IMR-90 (cell line): ENCODE data around the gene BCL2L2. TPM values are rescaled to one million over a fixed set of nuclear protein-coding genes. Genes with fewer than 3 reads are reported as not detected.

Source experiments
- ATAC-seq: fragments of 200-7000 bp; cut with Tn5 transposase; 2 replicates; pipeline ENCODE4 v1.9.1; 2020; ENCODE audit warnings: low read depth, mild to moderate bottlenecking, moderate library complexity
- BruUV-seq: library from RNA; stranded (reverse); fragments of 400-500 nt; replicated peaks from 2 replicates; lab custom pipeline; 2021; lab: Mats Ljungman, UMichigan
- CTCF ChIA-PET: fragments of 300-600 bp; formaldehyde crosslinking; extraction: SDS; loops from one replicate; lab custom pipeline; 2021; ENCODE audit warnings: antibody characterized with exemption; lab: Yijun Ruan, JAX
- POLR2A ChIA-PET: fragments of 300-600 bp; sonication (Branson Sonifier 250); formaldehyde crosslinking; loops from one replicate; lab custom pipeline; 2022; ENCODE audit warnings: antibody characterized with exemption; ENCODE audit not compliant: unreplicated experiment; lab: Charles Lee
- DNase-seq: peaks from one replicate; pipeline ENCODE4 v3.0.0; 2013
- H2AFZ ChIP-seq: replicated peaks from 2 replicates; pipeline ENCODE3; 2013; ENCODE audit warnings: low read length, mild to moderate bottlenecking; ENCODE audit not compliant: poor library complexity
- H2AK5ac ChIP-seq: 2 replicates; pipeline ENCODE4 v1.6.1; 2013; ENCODE audit warnings: low read depth, low read length, inconsistent platforms
- H2AK9ac ChIP-seq: replicated peaks from 2 replicates; pipeline ENCODE3; 2013; ENCODE audit warnings: mild to moderate bottlenecking, low read depth, low read length, moderate library complexity; ENCODE audit not compliant: poor library complexity
- H2BK120ac ChIP-seq: 2 replicates; pipeline ENCODE4 v1.6.1; 2013; ENCODE audit warnings: low read depth, low read length, inconsistent platforms
- H2BK15ac ChIP-seq: 3 replicates; pipeline ENCODE4 v1.6.1; 2013; ENCODE audit warnings: low read depth, low read length, inconsistent platforms
- H2BK20ac ChIP-seq: 2 replicates; pipeline ENCODE4 v1.6.1; 2013; ENCODE audit warnings: low read depth, mild to moderate bottlenecking, inconsistent platforms, low read length, moderate library complexity
- H2BK5ac ChIP-seq: 2 replicates; pipeline ENCODE4 v1.6.1; 2013; ENCODE audit warnings: mild to moderate bottlenecking, low read depth, low read length, inconsistent platforms; ENCODE audit not compliant: poor library complexity, severe bottlenecking
- H3K14ac ChIP-seq: replicated peaks from 2 replicates; pipeline ENCODE4 v1.6.1; 2013; ENCODE audit warnings: low read depth, low read length, inconsistent platforms
- H3K18ac ChIP-seq: 2 replicates; pipeline ENCODE4 v1.6.1; 2013; ENCODE audit warnings: low read depth, low read length, control low read depth
- H3K23ac ChIP-seq: 2 replicates; pipeline ENCODE4 v1.6.1; 2013; ENCODE audit warnings: low read depth, low read length, inconsistent platforms
- H3K27ac ChIP-seq: 2 replicates; pipeline ENCODE4 v1.5.1; 2013; ENCODE audit warnings: mild to moderate bottlenecking, control low read depth, low read length; ENCODE audit not compliant: insufficient read depth
- H3K27me3 ChIP-seq: 2 replicates; pipeline ENCODE4 v1.6.1; 2013; ENCODE audit warnings: low read length; ENCODE audit not compliant: control insufficient read depth, insufficient read depth
- H3K36me3 ChIP-seq: 2 replicates; pipeline ENCODE4 v1.6.1; 2013; ENCODE audit warnings: low read length, mixed read lengths; ENCODE audit not compliant: control insufficient read depth, insufficient read depth
- H3K4ac ChIP-seq: 2 replicates; pipeline ENCODE4 v1.6.1; 2013; ENCODE audit warnings: low read depth, low read length, inconsistent platforms
- H3K4me1 ChIP-seq: 2 replicates; pipeline ENCODE4 v1.6.1; 2013; ENCODE audit warnings: low read length, mixed read lengths; ENCODE audit not compliant: control insufficient read depth, insufficient read depth
- H3K4me2 ChIP-seq: 2 replicates; pipeline ENCODE4 v1.6.1; 2013; ENCODE audit warnings: low read depth, mild to moderate bottlenecking, control low read depth, low read length, moderate library complexity
- H3K4me3 ChIP-seq: 2 replicates; pipeline ENCODE4 v1.5.1; 2013; ENCODE audit warnings: low read depth, mild to moderate bottlenecking, control low read depth, low read length, moderate library complexity; ENCODE audit not compliant: insufficient read depth
- H3K56ac ChIP-seq: 2 replicates; pipeline ENCODE4 v1.6.1; 2013; ENCODE audit warnings: low read length, inconsistent platforms; ENCODE audit not compliant: insufficient read depth; ENCODE audit errors: extremely low read depth
- H3K79me1 ChIP-seq, 2 experiments: 2 replicates each; pipeline ENCODE4 v1.6.1; 2013; ENCODE audit warnings: low read length in 2 of 2, inconsistent platforms in 1 of 2, low read depth in 1 of 2
- H3K9ac ChIP-seq: 2 replicates; pipeline ENCODE4 v1.6.1; 2013; ENCODE audit warnings: low read depth, low read length, control low read depth
- H3K9me1 ChIP-seq: 2 replicates; pipeline ENCODE4 v1.6.1; 2013; ENCODE audit warnings: low read length, inconsistent platforms; ENCODE audit not compliant: insufficient read depth
- H3K9me3 ChIP-seq: 2 replicates; pipeline ENCODE4 v1.6.1; 2013; ENCODE audit warnings: low read length; ENCODE audit not compliant: control insufficient read depth, insufficient read depth
- H4K20me1 ChIP-seq: 2 replicates; pipeline ENCODE4 v1.6.1; 2013; ENCODE audit warnings: low read length, inconsistent platforms; ENCODE audit not compliant: insufficient read depth
- H4K5ac ChIP-seq: 2 replicates; pipeline ENCODE4 v1.6.1; 2013; ENCODE audit warnings: mild to moderate bottlenecking, low read depth, low read length, control low read depth
- H4K8ac ChIP-seq, 2 experiments: 2 replicates each; pipeline ENCODE4 v1.6.1; 2013; ENCODE audit warnings: low read depth in 2 of 2, low read length in 2 of 2, control low read depth in 1 of 2, inconsistent platforms in 1 of 2
- H4K91ac ChIP-seq: 2 replicates; pipeline ENCODE4 v1.6.1; 2013; ENCODE audit warnings: low read depth, low read length, inconsistent platforms; ENCODE audit not compliant: insufficient read depth
- CEBPB ChIP-seq: IDR thresholded peaks from 2 replicates; pipeline ENCODE4 v1.6.1; 2012; ENCODE audit warnings: low read depth, low read length, improper control_type of control experiment
- CTCF ChIP-seq: conservative IDR thresholded peaks from 2 replicates; pipeline ENCODE4 v1.5.1; 2012; ENCODE audit warnings: mild to moderate bottlenecking, low read depth, low read length, improper control_type of control experiment
- MXI1 ChIP-seq: IDR thresholded peaks from 2 replicates; pipeline ENCODE4 v1.6.1; 2012; ENCODE audit warnings: low read depth, mild to moderate bottlenecking, low read length, moderate library complexity, borderline replicate concordance
- NFE2L2 ChIP-seq: fragments of 150-350 bp; IDR thresholded peaks from 2 replicates; pipeline ENCODE4 v1.6.1; 2016; ENCODE audit warnings: low read depth, mild to moderate bottlenecking, low read length
- RFX5 ChIP-seq: IDR thresholded peaks from 2 replicates; pipeline ENCODE4 v1.8.0; 2012; ENCODE audit warnings: low read depth, mild to moderate bottlenecking, low read length, moderate library complexity
- WGBS, 2 experiments: methylation state at CpG; one replicate each; pipeline versions ENCODE4 v1.1.5 to v1.1.7; 2013; ENCODE audit warnings: missing lambda C conversion rate in 2 of 2; ENCODE audit not compliant: insufficient read length in 1 of 2; ENCODE audit errors: extremely low coverage in 2 of 2; 5-methylcytosine and 5-hydroxymethylcytosine counted together
- dilution Hi-C: fragments of 300-500 bp; cut with HindIII; formaldehyde crosslinking; loops from one replicate; pipeline ENCODE4 v1.14.3; 2018; ENCODE audit warnings: low sequenced_read_pairs; ENCODE audit not compliant: unreplicated experiment
- in situ Hi-C: fragments of 300-500 bp; cut with MboI; formaldehyde crosslinking; loops from 3 replicates; pipeline ENCODE4 v1.14.3; 2019; ENCODE audit warnings: low sequenced_read_pairs, inconsistent platforms, mixed read lengths
- intact Hi-C: fragments of 100-400 bp; cut with micrococcal nuclease; formaldehyde crosslinking; loops from 2 replicates; pipeline ENCODE4 v1.10.0; 2022
- polyA plus RNA-seq, 3 experiments: library from polyadenylated mRNA; depleted of rRNA; stranded (reverse); fragments of >200 nt; gene quantifications; 2 replicates each; pipeline ENCODE4 v1.2.3, GENCODE V29; 2012; ENCODE audit warnings: low replicate concordance in 1 of 3
- total RNA-seq: library from RNA; depleted of rRNA; stranded (reverse); fragments of >200 nt; gene quantifications from 2 replicates; pipeline ENCODE4 v1.2.3, GENCODE V29; 2012

BCL2L2 gene
- total and polyA plus RNA-seq, 2 of the 4 experiments (the other 2 are of a cell fraction) = 14.5 to 40.9 TPM

- TF ChIP-seq CTCF = no peak
Observed at GRCh38 chr14:23339506-23340268, 33.1 kb downstream of the BCL2L2 start (continued).

GRCh38 chr14:23344481-23344880 lies 37.8 kb downstream of the BCL2L2 start:
- H3K18ac ChIP-seq = no peak overlapping the region
- DNase-seq = no peak
- no CpG with 5 or more reads among the region's 3 CpGs for WGBS, 2 experiments

More at GRCh38 chr14:23344481-23344880, 37.8 kb downstream of the BCL2L2 start:
- no peak for ATAC-seq
- BruUV-seq = no TSS peak
- CTCF ChIA-PET = no interaction called here
- Histone ChIP-seq H4K8ac (no peak overlapping the region), H3K4me3 (no peak overlapping the region), H3K27me3 (peaks cover 2% of the 10 kb centered on the region; the same call in 1 of the 2 replicates), H4K91ac (no peak overlapping the region), H2AFZ (no peak overlapping the region), H4K5ac (no peak overlapping the region), H3K9ac (no peak overlapping the region), H3K9me3 (peaks cover 1% of the 10 kb centered on the region; the same call in 1 of the 2 replicates), H3K4ac (no peak overlapping the region), H3K4me1 (no peaks in the 10 kb centered on the region), H3K9me1 (no peaks in the 10 kb centered on the region), H2BK5ac (no peak overlapping the region), H2BK20ac (no peak overlapping the region), H3K36me3 (peaks cover 10% of the 10 kb centered on the region), H3K56ac (no peak overlapping the region), H3K23ac (no peak overlapping the region), H3K4me2 (no peak overlapping the region), H2BK120ac (no peak overlapping the region), H3K14ac (no peak overlapping the region), H3K79me1 (no peaks in the 10 kb centered on the region), H3K27ac (no peak overlapping the region), H2AK9ac (no peak overlapping the region), H2AK5ac (no peak overlapping the region), H4K20me1 (no peaks in the 10 kb centered on the region), H2BK15ac (no peak overlapping the region)
- POLR2A ChIA-PET = no interaction called here
- intact Hi-C loops = loop anchor here (5.0 kb wide), 1 partner anchor 987 kb away; no protein-coding TSS in a partner anchor
- dilution Hi-C loops = no loop called here
- in situ Hi-C loops = no loop called here
- TF ChIP-seq CEBPB = no peak
- TF ChIP-seq MXI1 = no peak
- TF ChIP-seq NFE2L2 = no peak
- no peak for TF ChIP-seq RFX5
- no peak for TF ChIP-seq CTCF
